ENCODE results near the gene REXO1. TPM values are rescaled to one million over a fixed set of nuclear protein-coding genes. Genes with fewer than 3 reads are reported as not detected.

The REXO1 gene
- total and polyA plus RNA-seq, 3 donors from 2014 or later, result 104 to 200 (median 149) TPM

DNA sequence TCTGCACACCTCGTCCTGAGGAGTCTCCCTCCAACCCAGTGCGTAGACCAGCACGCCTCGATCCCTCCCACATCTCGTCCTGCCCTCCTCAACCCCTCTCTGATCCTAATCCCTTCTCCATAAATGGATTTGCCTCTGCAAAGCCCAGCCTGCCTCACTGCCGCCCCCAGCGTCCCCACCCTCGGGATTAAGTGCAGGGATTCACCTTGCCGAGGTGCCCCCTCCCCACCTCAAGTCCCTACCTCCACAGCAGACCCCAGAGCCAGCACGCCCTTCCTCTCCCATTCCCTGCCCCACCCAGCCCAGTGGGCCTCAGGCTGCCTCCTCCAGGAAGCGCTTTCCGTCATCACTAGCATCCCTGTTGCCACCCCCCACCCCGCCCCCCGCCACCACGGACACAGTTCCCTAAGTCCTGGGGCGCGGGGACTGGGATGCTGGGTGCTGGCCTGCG, 11.1 kb upstream of the REXO1 start:
- Histone ChIP-seq H3K27me3 (no peaks in the 10 kb centered on the region), H3K36me3 (ENCODE audit: low read depth, missing control alignments) (no peaks in the 10 kb centered on the region), H3K4me1 (peaks cover 64% of the 10 kb centered on the region), H3K9me3 (no peaks in the 10 kb centered on the region), H3K4me3 (no peak overlapping the region), H3K27ac (no peak overlapping the region)
- 42 to 61% methylated on average over 12 to 18 of the region's 18 CpGs for WGBS, 2 donors
- intact Hi-C loops (cut with DNase I; ENCODE audit: low total_unique reads), result no loop called here
- no peak for TF ChIP-seq POLR2A (IDR thresholded peaks at IDR 0.05)
- TF ChIP-seq, protein P1, sequence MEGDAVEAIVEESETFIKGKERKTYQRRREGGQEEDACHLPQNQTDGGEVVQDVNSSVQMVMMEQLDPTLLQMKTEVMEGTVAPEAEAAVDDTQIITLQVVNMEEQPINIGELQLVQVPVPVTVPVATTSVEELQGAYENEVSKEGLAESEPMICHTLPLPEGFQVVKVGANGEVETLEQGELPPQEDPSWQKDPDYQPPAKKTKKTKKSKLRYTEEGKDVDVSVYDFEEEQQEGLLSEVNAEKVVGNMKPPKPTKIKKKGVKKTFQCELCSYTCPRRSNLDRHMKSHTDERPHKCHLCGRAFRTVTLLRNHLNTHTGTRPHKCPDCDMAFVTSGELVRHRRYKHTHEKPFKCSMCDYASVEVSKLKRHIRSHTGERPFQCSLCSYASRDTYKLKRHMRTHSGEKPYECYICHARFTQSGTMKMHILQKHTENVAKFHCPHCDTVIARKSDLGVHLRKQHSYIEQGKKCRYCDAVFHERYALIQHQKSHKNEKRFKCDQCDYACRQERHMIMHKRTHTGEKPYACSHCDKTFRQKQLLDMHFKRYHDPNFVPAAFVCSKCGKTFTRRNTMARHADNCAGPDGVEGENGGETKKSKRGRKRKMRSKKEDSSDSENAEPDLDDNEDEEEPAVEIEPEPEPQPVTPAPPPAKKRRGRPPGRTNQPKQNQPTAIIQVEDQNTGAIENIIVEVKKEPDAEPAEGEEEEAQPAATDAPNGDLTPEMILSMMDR (IDR thresholded peaks at IDR 0.05), result no peak
- no peak for DNase-seq

DNA sequence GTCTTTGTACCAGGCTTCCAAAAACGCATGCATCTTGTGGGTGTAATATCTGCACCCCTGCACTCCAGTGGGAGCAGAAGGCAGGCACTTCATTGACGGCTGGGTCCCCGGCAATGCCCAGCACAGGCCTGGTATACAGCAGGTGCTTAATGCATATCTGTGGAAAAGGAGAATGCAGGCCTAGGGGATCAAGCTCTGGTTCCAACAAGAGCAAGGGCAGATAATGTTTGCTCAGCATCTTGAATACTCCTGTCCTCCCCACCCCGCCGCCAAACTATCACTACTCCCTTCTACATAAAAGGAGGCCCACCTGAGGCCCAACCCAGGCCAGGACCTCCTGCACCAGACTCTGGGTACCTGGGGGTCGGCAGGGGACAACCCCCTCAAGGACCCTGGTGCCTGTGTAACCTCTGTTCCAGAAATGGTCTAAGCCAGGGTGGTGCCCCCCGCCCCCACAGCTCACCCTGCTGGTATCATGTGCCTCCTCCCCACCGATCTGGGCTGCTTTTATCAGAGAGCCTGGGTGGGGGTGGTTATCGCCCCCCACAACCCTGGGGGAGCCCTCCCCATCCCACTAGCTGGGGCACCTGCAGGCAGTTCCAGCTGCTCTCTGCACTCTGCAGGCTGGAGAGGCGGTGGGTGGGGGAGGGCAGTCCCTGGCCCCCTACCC, 10.3 kb upstream of the REXO1 start:
- no peaks in the 10 kb centered on the region for H3K27me3 ChIP-seq

DNA sequence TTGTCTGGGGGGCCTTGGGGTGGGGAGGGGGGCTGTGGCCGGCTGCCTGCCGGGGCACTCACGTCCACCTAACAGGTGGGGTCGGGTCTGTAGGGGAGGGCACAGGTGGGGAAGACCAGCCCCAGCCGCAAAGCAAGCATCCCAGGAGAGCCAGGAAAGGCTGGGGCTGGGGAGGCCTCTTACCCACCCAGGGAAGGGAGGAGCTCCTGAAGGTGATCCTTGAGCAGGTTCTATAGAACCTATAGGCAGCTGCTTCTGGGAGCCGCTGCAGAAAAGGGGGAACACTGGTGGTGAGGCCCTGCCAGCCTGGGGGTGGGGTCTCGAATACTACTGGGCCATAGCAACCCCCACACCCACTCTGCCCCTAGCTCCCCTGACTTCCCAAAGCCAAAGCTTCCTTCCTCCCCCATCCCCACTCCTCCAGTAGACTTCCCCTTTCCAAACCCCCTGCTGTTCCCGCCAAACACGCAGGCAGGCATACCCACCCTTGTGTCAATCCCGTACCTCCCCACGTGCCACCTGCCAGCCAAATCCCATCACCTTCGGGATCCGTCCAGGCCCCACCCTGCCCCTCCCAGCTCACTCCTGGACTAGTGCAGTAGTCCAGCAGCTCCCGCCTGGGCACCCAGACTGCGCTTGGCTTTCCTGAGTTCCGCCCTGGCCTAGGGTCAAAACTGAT, 9.5 kb upstream of the REXO1 start:
- no peaks in the 10 kb centered on the region for H3K9me3 ChIP-seq
- 60 to 67% methylated on average over 12 to 16 of the region's 16 CpGs for WGBS, 2 donors
- intact Hi-C loops (cut with DNase I; ENCODE audit: low total_unique reads), result no loop called here
- H3K27me3 ChIP-seq, result no peaks in the 10 kb centered on the region
- H3K36me3 ChIP-seq (ENCODE audit: low read depth, missing control alignments), result no peaks in the 10 kb centered on the region
- H3K4me1 ChIP-seq, result peaks cover 73% of the 10 kb centered on the region
- DNase-seq, result no peak
- H3K27ac ChIP-seq, result peak overlapping the region; percentile 35 to 85
- H3K4me3 ChIP-seq, result no peak overlapping the region
- no peak for TF ChIP-seq POLR2A (IDR thresholded peaks at IDR 0.05)
- TF ChIP-seq, protein P1 (IDR thresholded peaks at IDR 0.05), result no peak

More for the DNA sequence above, 10.3 kb upstream of the REXO1 start:
- intact Hi-C loops (cut with DNase I; ENCODE audit: low total_unique reads), result no loop called here
- Histone ChIP-seq H3K27ac (no peak overlapping the region), H3K4me3 (no peak overlapping the region), H3K4me1 (peaks cover 69% of the 10 kb centered on the region), H3K36me3 (ENCODE audit: low read depth, missing control alignments) (no peaks in the 10 kb centered on the region), H3K9me3 (no peaks in the 10 kb centered on the region)
- TF ChIP-seq, protein P1 (IDR thresholded peaks at IDR 0.05), result no peak
- no peak for TF ChIP-seq POLR2A (IDR thresholded peaks at IDR 0.05)
- DNase-seq, result no peak
- WGBS, 2 donors, result 64 to 68% methylated on average over 10 of the region's 10 CpGs

DNA sequence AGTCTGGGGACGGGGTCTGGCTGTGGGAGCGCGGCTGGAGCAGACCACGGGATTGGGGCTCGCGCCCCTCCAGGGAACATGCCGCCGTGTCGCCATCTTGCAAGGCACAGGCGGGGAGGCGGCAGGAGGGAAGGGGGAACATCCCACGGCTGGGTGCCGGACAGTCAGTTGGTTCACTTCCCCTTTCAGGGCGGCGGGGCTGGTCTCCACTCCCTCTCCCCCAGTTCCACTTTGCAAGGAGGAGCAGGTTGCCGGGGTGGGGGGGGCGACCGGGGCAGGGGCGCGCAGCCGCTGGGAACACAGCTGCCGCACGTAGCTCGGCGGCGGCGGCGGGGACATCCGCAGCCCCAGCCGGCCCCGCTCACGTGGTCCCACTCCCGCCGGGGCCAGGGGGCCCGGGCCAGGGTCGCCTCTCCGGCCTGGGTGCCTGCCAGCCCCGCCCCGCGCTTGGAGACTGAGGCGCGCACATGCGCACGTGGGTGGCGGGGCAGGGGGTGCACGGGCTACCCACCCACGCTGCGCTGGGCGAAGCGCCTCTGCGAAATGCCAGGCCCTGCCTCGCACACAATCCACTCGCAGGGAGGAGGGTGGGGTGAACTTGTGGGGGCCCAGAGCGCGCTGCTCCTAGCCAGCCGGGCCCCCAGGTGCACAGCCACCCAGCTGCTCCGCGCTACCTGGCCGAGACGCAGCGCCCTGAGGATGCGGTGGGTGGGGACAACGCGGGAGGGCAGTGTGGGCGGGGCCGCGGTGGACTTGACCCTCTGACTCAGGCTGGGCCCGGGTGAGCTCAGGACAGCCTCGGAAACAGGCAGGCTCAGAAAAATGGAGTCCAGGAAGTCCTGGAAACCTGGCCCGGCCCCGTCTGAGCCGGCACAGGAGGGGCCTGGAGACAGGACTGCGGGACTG, 8.7 kb upstream of the REXO1 start:
- Histone ChIP-seq H3K27me3 (no peaks in the 10 kb centered on the region), H3K4me3 (peak overlapping the region; percentile 16 to 58), H3K9me3 (no peaks in the 10 kb centered on the region), H3K36me3 (ENCODE audit: low read depth, missing control alignments) (no peaks in the 10 kb centered on the region), H3K4me1 (peaks cover 81% of the 10 kb centered on the region), H3K27ac (peak overlapping the region; percentile 75 to 85)
- TF ChIP-seq, protein P1 (IDR thresholded peaks at IDR 0.05), result no peak
- no peak for TF ChIP-seq POLR2A (IDR thresholded peaks at IDR 0.05)
- intact Hi-C loops (cut with DNase I; ENCODE audit: low total_unique reads), result no loop called here
- WGBS, 2 donors, result 1 to 10% methylated on average over 12 to 28 of the region's 73 CpGs
- DNase-seq, result peak; percentile 83

All from testis (tissue), 3 donors.